HG03342 (cell line): ENCODE measurements around the gene GABRE.
"Not testable (repeated sequence)": the region's sequence is repeated elsewhere in the genome, so short reads cannot be mapped to it uniquely, and the experiment has no call there.

Experiments
- ATAC-seq: cut with Tn5 transposase; IDR thresholded peaks from one replicate; pipeline ENCODE4 v1.9.1; 2021; ENCODE audit warnings: mild to moderate bottlenecking, moderate library complexity; ENCODE audit not compliant: unreplicated experiment

The GABRE gene

GRCh38 chrX:151970661-151971060 is 3.8 kb downstream of the GABRE start:
- ATAC-seq: no peak

- ATAC-seq: no peak
Observed at GRCh38 chrX:151970027-151970426, 4.4 kb downstream of the GABRE start.

GRCh38 chrX:151966236-151966635 is 8.2 kb downstream of the GABRE start:
- ATAC-seq: no peak

GRCh38 chrX:151962034-151962433 is 12.4 kb downstream of the GABRE start:
- no peak for ATAC-seq

GRCh38 chrX:151958101-151958500 is 16.4 kb downstream of the GABRE start:
- ATAC-seq: no peak

- no peak for ATAC-seq
Observed at GRCh38 chrX:151954730-151955129, 19.7 kb downstream of the GABRE start.

- no peak for ATAC-seq
Observed at GRCh38 chrX:151938172-151938571, 36.3 kb downstream of the GABRE start.

- no peak for ATAC-seq
Observed at GRCh38 chrX:151935358-151935757, 39.1 kb downstream of the GABRE start.

- ATAC-seq: no peak
Observed at GRCh38 chrX:151929126-151929525, 45.4 kb downstream of the GABRE start.

- no peak for ATAC-seq
Observed at GRCh38 chrX:151923648-151924047, 50.8 kb downstream of the GABRE start.

- no peak for ATAC-seq
Observed at GRCh38 chrX:151922692-151923091, 51.8 kb downstream of the GABRE start.

GRCh38 chrX:151921866-151922265 is 52.6 kb downstream of the GABRE start:
- no peak for ATAC-seq

- ATAC-seq: no peak
Observed at GRCh38 chrX:151921292-151921691, 53.2 kb downstream of the GABRE start.

GRCh38 chrX:151920530-151920929 is 53.9 kb downstream of the GABRE start:
- ATAC-seq: no peak

GRCh38 chrX:151920101-151920500 is 54.4 kb downstream of the GABRE start:
- no peak for ATAC-seq

- no peak for ATAC-seq
Observed at GRCh38 chrX:151919610-151920009, 54.9 kb downstream of the GABRE start.

GRCh38 chrX:151918736-151919135 is 55.7 kb downstream of the GABRE start:
- ATAC-seq: not testable (repeated sequence)

- ATAC-seq: no peak
Observed at GRCh38 chrX:151912780-151913179, 61.7 kb downstream of the GABRE start, which contains the start of gene MAGEA4. TSS of gene MAGEA4 (plus strand) at chrX:151912889. CDS start at chrX:151923665, 10,776 bp downstream.

GRCh38 chrX:151912221-151912620 is 62.3 kb downstream of the GABRE start:
- ATAC-seq: no peak

- no peak for ATAC-seq
Observed at GRCh38 chrX:151904989-151905388, 69.5 kb downstream of the GABRE start.
